SU-DHL-6 (cell line): Measurements from ENCODE around the gene RHAG.

Source experiments
- H2AFZ ChIP-seq: fragments of 200-600 bp; sonication (generic); 2 replicates; pipeline ENCODE4 v1.6.1; 2014; ENCODE audit warnings: low read depth, mild to moderate bottlenecking, moderate library complexity, mixed read lengths, antibody characterized with exemption, low read length; ENCODE audit not compliant: severe bottlenecking
- H3F3A ChIP-seq: fragments of 200-600 bp; shearing (Covaris generic); 2 replicates; pipeline ENCODE4 v1.6.0; 2016; ENCODE audit warnings: antibody characterized with exemption, mild to moderate bottlenecking; ENCODE audit not compliant: insufficient read depth
- H3K27ac ChIP-seq: fragments of 200-600 bp; sonication (generic); 2 replicates; pipeline ENCODE4 v1.5.1; 2016; ENCODE audit warnings: low read depth, mild to moderate bottlenecking, low read length, moderate library complexity, mixed read lengths
- H3K27me3 ChIP-seq: fragments of 200-600 bp; sonication (generic), shearing (Covaris generic); 2 replicates; pipeline ENCODE4 v1.6.0; 2014; ENCODE audit warnings: mild to moderate bottlenecking, low read length
- H3K36me3 ChIP-seq: fragments of 200-600 bp; sonication (generic); 2 replicates; pipeline ENCODE4 v1.6.1; 2014; ENCODE audit warnings: mild to moderate bottlenecking, low read length, mixed read lengths
- H3K4me2 ChIP-seq: fragments of 300-600, 200-600 bp; shearing (Covaris generic), sonication (generic); 2 replicates; pipeline ENCODE4 v1.6.0; 2014; ENCODE audit warnings: low read length, low read depth, mild to moderate bottlenecking; ENCODE audit not compliant: poor library complexity, severe bottlenecking
- H3K4me3 ChIP-seq: fragments of 200-600 bp; sonication (generic); 2 replicates; pipeline ENCODE4 v1.5.1; 2014; ENCODE audit warnings: antibody characterized with exemption, low read length, mild to moderate bottlenecking, mixed read lengths; ENCODE audit not compliant: insufficient read depth, poor library complexity, severe bottlenecking
- H3K79me2 ChIP-seq: fragments of 200-600 bp; sonication (generic); 2 replicates; pipeline ENCODE4 v1.6.1; 2014; ENCODE audit warnings: mild to moderate bottlenecking, low read length, moderate library complexity; ENCODE audit not compliant: insufficient read depth
- H3K9ac ChIP-seq: fragments of 200-600 bp; sonication (generic); 2 replicates; pipeline ENCODE4 v1.7.0; 2014; ENCODE audit warnings: mild to moderate bottlenecking, low read length
- H3K9me2 ChIP-seq: fragments of 200-600 bp; sonication (generic); replicated peaks from 2 replicates; pipeline ENCODE4 v1.6.1; 2014; ENCODE audit warnings: low read length; ENCODE audit not compliant: insufficient read depth
- H3K9me3 ChIP-seq: fragments of 200-600 bp; sonication (generic); 2 replicates; pipeline ENCODE4 v1.6.1; 2014; ENCODE audit warnings: low read length, mixed read lengths; ENCODE audit not compliant: insufficient read depth
- H4K20me1 ChIP-seq: fragments of 200-600 bp; sonication (generic); 2 replicates; pipeline ENCODE4 v1.6.1; 2014; ENCODE audit warnings: low read depth, mild to moderate bottlenecking, antibody characterized with exemption, low read length, moderate library complexity, mixed read lengths
- CTCF ChIP-seq: fragments of 200-600 bp; sonication (generic); IDR thresholded peaks from one replicate; pipeline ENCODE4 v1.5.1; 2017; ENCODE audit warnings: antibody characterized with exemption, mild to moderate bottlenecking, low read length, moderate library complexity; ENCODE audit not compliant: insufficient read depth, poor library complexity, severe bottlenecking
- EZH2phosphoT487 ChIP-seq: fragments of 200-600 bp; sonication (generic), shearing (Covaris generic); conservative IDR thresholded peaks from 2 replicates; pipeline ENCODE4 v1.6.1; 2018; ENCODE audit warnings: mild to moderate bottlenecking, antibody characterized with exemption, low read length, moderate library complexity, mixed read lengths

Gene RHAG

GRCh38 chr6:49564552-49564951 is 72.1 kb downstream of the RHAG start:
- Histone ChIP-seq H3F3A (no peaks in the 10 kb centered on the region), H3K79me2 (no peaks in the 10 kb centered on the region), H3K36me3 (no peaks in the 10 kb centered on the region), H3K9me3 (no peaks in the 10 kb centered on the region), H2AFZ (no peak overlapping the region), H3K9me2 (no peaks in the 10 kb centered on the region), H3K4me3 (no peak overlapping the region), H3K27me3 (peaks cover 3% of the 10 kb centered on the region; the same call in 1 of the 2 replicates), H3K4me2 (no peak overlapping the region), H4K20me1 (no peaks in the 10 kb centered on the region), H3K27ac (no peak overlapping the region), H3K9ac (no peak overlapping the region)
- TF ChIP-seq CTCF: no peak

GRCh38 chr6:49563006-49563886 is 73.4 kb downstream of the RHAG start:
- Histone ChIP-seq H3K4me2 (no peak overlapping the region), H3K9me3 (no peaks in the 10 kb centered on the region), H3K9ac (no peak overlapping the region), H3K4me3 (no peak overlapping the region), H3K27me3 (peaks cover 3% of the 10 kb centered on the region; the same call in 1 of the 2 replicates), H3K36me3 (no peaks in the 10 kb centered on the region), H3K9me2 (no peaks in the 10 kb centered on the region), H4K20me1 (no peaks in the 10 kb centered on the region), H2AFZ (no peak overlapping the region), H3K27ac (no peak overlapping the region), H3F3A (no peaks in the 10 kb centered on the region), H3K79me2 (no peaks in the 10 kb centered on the region)
- TF ChIP-seq EZH2phosphoT487 (no peak), CTCF (no peak)

GRCh38 chr6:49558238-49558637 is 78.4 kb downstream of the RHAG start:
- H3F3A ChIP-seq: no peaks in the 10 kb centered on the region
- no peak overlapping the region for H3K4me3 ChIP-seq
- H2AFZ ChIP-seq: no peak overlapping the region
- H3K9ac ChIP-seq: no peak overlapping the region
- H3K27me3 ChIP-seq: no peaks in the 10 kb centered on the region
- no peaks in the 10 kb centered on the region for H4K20me1 ChIP-seq
- no peaks in the 10 kb centered on the region for H3K79me2 ChIP-seq
- TF ChIP-seq CTCF (no peak), EZH2phosphoT487 (no peak)
- H3K27ac ChIP-seq: no peak overlapping the region
- H3K9me3 ChIP-seq: no peaks in the 10 kb centered on the region
- no peaks in the 10 kb centered on the region for H3K36me3 ChIP-seq
- no peak overlapping the region for H3K4me2 ChIP-seq
- H3K9me2 ChIP-seq: no peaks in the 10 kb centered on the region
